GM12878 (cell line): ENCODE results near the gene PAQR9. TPM values are rescaled to one million over a fixed set of nuclear protein-coding genes. Genes with fewer than 3 reads are reported as not detected.

Experiments
- ATAC-seq: fragments of 200-7000 bp; cut with Tn5 transposase; 3 replicates; pipeline ENCODE4 v1.9.1; 2020; ENCODE audit warnings: mild to moderate bottlenecking, moderate library complexity
- BruUV-seq: library from RNA; stranded (reverse); fragments of 400-500 nt; replicated peaks from 2 replicates; lab custom pipeline; 2021; lab: Mats Ljungman, UMichigan
- CTCF ChIA-PET: fragments of 300-600 bp; sonication (Branson Sonifier 250); formaldehyde crosslinking; extraction: SDS; loops from one replicate; lab custom pipeline; 2021; ENCODE audit warnings: inconsistent platforms; lab: Yijun Ruan, JAX
- POLR2A ChIA-PET: fragments of 350-600 bp; formaldehyde crosslinking; extraction: SDS; loops from one replicate; lab custom pipeline; 2021; ENCODE audit warnings: inconsistent platforms; lab: Charles Lee
- RAD21 ChIA-PET: fragments of 300-600 bp; sonication (Branson Sonifier 250); formaldehyde crosslinking; loops from one replicate; lab custom pipeline; 2023; ENCODE audit warnings: antibody characterized with exemption; ENCODE audit not compliant: unreplicated experiment; lab: Charles Lee
- SMC1A ChIA-PET: fragments of 300-600 bp; sonication (Branson Sonifier 250); formaldehyde crosslinking; loops from one replicate; lab custom pipeline; 2023; ENCODE audit not compliant: unreplicated experiment, uncharacterized antibody; lab: Charles Lee
- DNase-seq: peaks from one replicate; pipeline ENCODE4 v3.0.0-alpha.2; 2011; ENCODE audit warnings: low read depth, low spot score
- FAIRE-seq: peaks from 3 replicates; lab custom pipeline; 2011; peaks lifted over from hg19 to GRCh38; lab: Jason Lieb, UNC
- H2AFZ ChIP-seq: 2 replicates; pipeline ENCODE4 v1.6.0; 2011; ENCODE audit warnings: low read depth, low read length, control low read depth; ENCODE audit not compliant: control insufficient read depth
- H3K27ac ChIP-seq: 2 replicates; pipeline ENCODE4 v1.5.1; 2011; ENCODE audit warnings: control low read depth; ENCODE audit not compliant: control insufficient read depth, insufficient read depth
- H3K27me3 ChIP-seq, 2 experiments: replicated peaks in 1 of 2; 2 replicates each; pipeline versions ENCODE4 v1.6.0 to v1.6.1; 2011; ENCODE audit warnings: low read length in 1 of 2; ENCODE audit not compliant: control insufficient read depth in 2 of 2, insufficient read depth in 2 of 2
- H3K36me3 ChIP-seq, 2 experiments: 2 replicates each; pipeline ENCODE4 v1.5.1; 2011; ENCODE audit warnings: low read length in 1 of 2; ENCODE audit not compliant: control insufficient read depth in 2 of 2, insufficient read depth in 2 of 2
- H3K4me1 ChIP-seq: 2 replicates; pipeline ENCODE4 v1.6.1; 2011; ENCODE audit warnings: mild to moderate bottlenecking, low read length, moderate library complexity, mixed read lengths; ENCODE audit not compliant: control insufficient read depth, insufficient read depth
- H3K4me2 ChIP-seq: 2 replicates; pipeline ENCODE4 v1.6.0; 2011; ENCODE audit warnings: control low read depth; ENCODE audit not compliant: control insufficient read depth, insufficient read depth
- H3K4me3 ChIP-seq: fragments of 200-600 bp; sonication (generic); 2 replicates; pipeline ENCODE4 v1.5.1; 2016
- H3K79me2 ChIP-seq: 2 replicates; pipeline ENCODE4 v1.6.0; 2011; ENCODE audit warnings: low read length; ENCODE audit not compliant: control insufficient read depth, insufficient read depth
- H3K9ac ChIP-seq: 2 replicates; pipeline ENCODE4 v1.8.0; 2011; ENCODE audit warnings: low read length, control low read depth, mixed read lengths; ENCODE audit not compliant: control insufficient read depth, insufficient read depth
- H3K9me3 ChIP-seq: replicated peaks from 3 replicates; pipeline ENCODE4 v1.5.1; 2011; ENCODE audit warnings: mild to moderate bottlenecking, low read length; ENCODE audit not compliant: control insufficient read depth, insufficient read depth
- H4K20me1 ChIP-seq: 2 replicates; pipeline ENCODE4 v1.6.0; 2011; ENCODE audit not compliant: control insufficient read depth, insufficient read depth
- BHLHE40 ChIP-seq, 2 experiments: fragments of 450-650 bp in 1 of 2; IDR thresholded peaks; 2 replicates each; pipeline ENCODE4 v1.6.1; 2011 to 2017; ENCODE audit warnings: low read depth in 2 of 2, borderline replicate concordance in 1 of 2, improper control_type of control experiment in 1 of 2, low read length in 1 of 2, mild to moderate bottlenecking in 1 of 2
- CHD4 ChIP-seq: fragments of 200-600 bp; sonication (generic); IDR thresholded peaks from 2 replicates; pipeline ENCODE4 v1.6.1; 2016; ENCODE audit warnings: mild to moderate bottlenecking
- CTCF ChIP-seq, 3 experiments: IDR thresholded peaks in 2 of 3; conservative IDR thresholded peaks in 1 of 3; 2 replicates each; pipeline ENCODE4 v1.5.1; 2011; ENCODE audit warnings: low read depth in 3 of 3, low read length in 3 of 3, mild to moderate bottlenecking in 3 of 3, control low read depth in 2 of 3, moderate library complexity in 2 of 3, inconsistent platforms in 1 of 3, mixed read lengths in 1 of 3; ENCODE audit not compliant: control insufficient read depth in 2 of 3, insufficient read depth in 1 of 3; ENCODE audit errors: extremely low read depth in 1 of 3
- HSF1 ChIP-seq: fragments of 150-350 bp; IDR thresholded peaks from 2 replicates; pipeline ENCODE4 v1.6.1; 2014; ENCODE audit warnings: mild to moderate bottlenecking, low read depth, low read length
- KDM1A ChIP-seq: fragments of 200-600 bp; sonication (generic); IDR thresholded peaks from 2 replicates; pipeline ENCODE4 v1.6.1; 2016; ENCODE audit warnings: borderline replicate concordance
- NFXL1 ChIP-seq: fragments of 450-650 bp; IDR thresholded peaks from 2 replicates; pipeline ENCODE4 v1.6.1; 2017; ENCODE audit warnings: antibody characterized with exemption, mild to moderate bottlenecking, borderline replicate concordance
- NR2C1 ChIP-seq: fragments of 450-650 bp; IDR thresholded peaks from 2 replicates; pipeline ENCODE4 v1.6.1; 2017; ENCODE audit warnings: antibody characterized with exemption, mild to moderate bottlenecking, moderate library complexity
- RELA ChIP-seq: fragments of 450-650 bp; IDR thresholded peaks from 2 replicates; pipeline ENCODE4 v1.8.0; 2014; ENCODE audit warnings: borderline replicate concordance; ENCODE audit not compliant: partially characterized antibody
- SIX5 ChIP-seq: IDR thresholded peaks from 2 replicates; pipeline ENCODE4 v1.6.1; 2011; ENCODE audit warnings: mild to moderate bottlenecking, low read depth, low read length, moderate library complexity; ENCODE audit not compliant: severe bottlenecking
- WGBS: methylation state at CpG from one replicate; pipeline ENCODE4 v1.1.6; 2016; ENCODE audit warnings: low lambda C conversion rate; ENCODE audit not compliant: insufficient replicate concordance, insufficient coverage; ENCODE audit errors: missing lambda C conversion rate; 5-methylcytosine and 5-hydroxymethylcytosine counted together
- in situ Hi-C: fragments of 300-500 bp; cut with MboI; formaldehyde crosslinking; loops from 9 replicates; pipeline ENCODE4 v1.14.3; 2018; ENCODE audit warnings: mixed read lengths
- intact Hi-C: fragments of 100-400 bp; cut with micrococcal nuclease; formaldehyde crosslinking; loops from one replicate; pipeline ENCODE4 v1.14.2; 2022; ENCODE audit not compliant: unreplicated experiment
- polyA plus RNA-seq, 11 experiments: library from polyadenylated mRNA; depleted of rRNA in 4 of 11; unstranded in 6 of 11; stranded (reverse) in 5 of 11; fragments of >200 nt; fragmentation: Nextera tagmentation in 4 of 11; fragmentation: Illumina TruSeq in 1 of 11; extraction: Ambion mirVana in 4 of 11; extraction: Trizol in 1 of 11; gene quantifications; 1 replicate in 1 of 11; 2 replicates in 10 of 11; pipeline versions ENCODE4 v1.2.1 to v1.2.3, GENCODE V29; 2011 to 2016; ENCODE audit warnings: inconsistent platforms in 2 of 11, missing spikeins in 2 of 11, low read depth in 1 of 11
- total RNA-seq, 4 experiments: library from RNA; depleted of rRNA in 3 of 4; stranded (reverse); fragments of >200 nt in 3 of 4; fragmentation: Illumina TruSeq in 1 of 4; extraction: Trizol in 1 of 4; gene quantifications; 2 replicates each; pipeline versions ENCODE4 v1.2.1 to v1.2.3, GENCODE V29; 2013 to 2021

The PAQR9 gene
- total and polyA plus RNA-seq, 10 of the 15 experiments (the other 5 are each of a cell fraction or from before 2014, with no cell fraction given): not detected

GRCh38 chr3:142984255-142984654 is 20.8 kb upstream of the PAQR9 start:
- no peak overlapping the region for H3K9ac ChIP-seq
- H3K4me1 ChIP-seq: no peaks in the 10 kb centered on the region
- no peak for DNase-seq
- H2AFZ ChIP-seq: no peak overlapping the region
- WGBS: 57% methylated on average over 3 of the region's 3 CpGs
- CTCF ChIA-PET: interaction anchor here (0.7 to 5.5 kb wide), 12 partner anchors 10 to 1245 kb away, joined by 3 to 48 read pairs (median 3); partner anchors contain the start of gene U2SURP
- H3K4me3 ChIP-seq: no peak overlapping the region
- H3K27me3 ChIP-seq: no peaks in the 10 kb centered on the region
- SMC1A ChIA-PET: interaction anchor here (1.0 to 1.8 kb wide), 8 partner anchors 10 to 397 kb away, joined by 3 to 12 read pairs (median 4); partner anchors contain the start of gene U2SURP
- no peak for FAIRE-seq
- H3K4me2 ChIP-seq: no peak overlapping the region
- ATAC-seq: no peak
- POLR2A ChIA-PET: no interaction called here
- H3K79me2 ChIP-seq: no peaks in the 10 kb centered on the region
- no peaks in the 10 kb centered on the region for H4K20me1 ChIP-seq
- intact Hi-C loops (no loop called here), in situ Hi-C loops (no loop called here)
- H3K36me3 ChIP-seq: no peaks in the 10 kb centered on the region
- TF ChIP-seq CHD4: no peak
- TF ChIP-seq RELA: no peak
- TF ChIP-seq KDM1A: no peak
- no peak for TF ChIP-seq CTCF (IDR thresholded peaks at IDR 0.05 in 2 of 3, conservative IDR thresholded peaks at IDR 0.05 in 1 of 3; ENCODE audit: control insufficient read depth in 2 of 3, extremely low read depth in 1 of 3, insufficient read depth in 1 of 3, low read depth in 3 of 3, low read length in 3 of 3)
- TF ChIP-seq SIX5: no peak
- no peak for TF ChIP-seq NR2C1
- no peak for TF ChIP-seq HSF1
- no peak for TF ChIP-seq NFXL1
- TF ChIP-seq BHLHE40 (IDR thresholded peaks at IDR 0.05; ENCODE audit: borderline replicate concordance in 1 of 2, low read depth in 2 of 2, low read length in 1 of 2): no peak
- H3K9me3 ChIP-seq: no peaks in the 10 kb centered on the region
- BruUV-seq: no TSS peak
- H3K27ac ChIP-seq: no peak overlapping the region
- RAD21 ChIA-PET: interaction anchor here (0.6 to 1.5 kb wide), 3 partner anchors 53 to 894 kb away, joined by 3 to 6 read pairs (median 3); no protein-coding TSS in a partner anchor
